HS-5 (cell line): ENCODE measurements around the gene ILF3.
"Not testable (repeated sequence)": the region's sequence is repeated elsewhere in the genome, so short reads cannot be mapped to it uniquely, and the experiment has no call there.

Experiments used
- DNase-seq: peaks from one replicate; pipeline ENCODE4 v3.0.0-alpha.2; 2012; ENCODE audit warnings: low read depth

ILF3 gene

GRCh38 chr19:10675214-10675613 is 21.1 kb downstream of the ILF3 start:
- not testable (repeated sequence) for DNase-seq

DNA sequence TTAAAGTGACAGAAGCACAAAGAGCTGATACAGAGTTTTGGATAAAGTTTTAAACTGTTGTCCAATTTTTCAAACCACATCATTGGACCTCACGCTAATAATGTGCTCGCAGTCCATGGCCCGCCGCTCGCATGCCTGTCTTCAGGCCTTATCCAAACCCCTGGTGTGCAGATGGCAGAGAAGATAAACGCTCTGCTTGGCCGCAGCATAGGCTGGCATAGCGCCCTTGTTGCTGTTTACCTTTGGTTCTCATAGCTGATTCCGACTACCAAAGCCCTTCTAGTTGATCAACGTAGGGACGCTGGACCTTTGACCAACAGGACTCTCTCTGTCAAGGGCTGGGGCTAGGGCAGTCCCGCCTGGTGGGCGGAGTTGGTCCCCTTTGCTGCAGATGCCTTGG is 23.6 kb downstream of the ILF3 start:
- DNase-seq = no peak

DNA sequence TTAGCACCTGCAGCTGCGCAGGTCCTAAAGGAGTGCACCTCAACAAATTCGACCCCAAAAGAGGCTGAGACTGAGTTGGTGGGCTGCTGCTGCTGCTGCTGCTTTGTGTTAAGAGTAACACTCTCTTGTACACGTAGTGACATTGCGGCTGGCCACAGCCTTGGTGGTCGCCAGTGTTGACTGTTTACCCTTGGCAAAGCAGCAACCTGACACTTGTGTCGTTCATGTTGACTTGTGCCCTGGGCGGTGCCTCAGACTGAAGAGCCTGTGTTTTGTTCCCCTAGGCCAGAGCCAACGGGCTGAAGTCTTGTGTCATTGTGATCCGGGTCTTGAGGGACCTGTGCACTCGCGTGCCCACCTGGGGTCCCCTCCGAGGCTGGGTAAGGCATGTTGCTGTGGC is 24.7 kb downstream of the ILF3 start:
- no peak for DNase-seq

- no peak for DNase-seq
Observed at GRCh38 chr19:10679743-10680142, 25.6 kb downstream of the ILF3 start.

DNA sequence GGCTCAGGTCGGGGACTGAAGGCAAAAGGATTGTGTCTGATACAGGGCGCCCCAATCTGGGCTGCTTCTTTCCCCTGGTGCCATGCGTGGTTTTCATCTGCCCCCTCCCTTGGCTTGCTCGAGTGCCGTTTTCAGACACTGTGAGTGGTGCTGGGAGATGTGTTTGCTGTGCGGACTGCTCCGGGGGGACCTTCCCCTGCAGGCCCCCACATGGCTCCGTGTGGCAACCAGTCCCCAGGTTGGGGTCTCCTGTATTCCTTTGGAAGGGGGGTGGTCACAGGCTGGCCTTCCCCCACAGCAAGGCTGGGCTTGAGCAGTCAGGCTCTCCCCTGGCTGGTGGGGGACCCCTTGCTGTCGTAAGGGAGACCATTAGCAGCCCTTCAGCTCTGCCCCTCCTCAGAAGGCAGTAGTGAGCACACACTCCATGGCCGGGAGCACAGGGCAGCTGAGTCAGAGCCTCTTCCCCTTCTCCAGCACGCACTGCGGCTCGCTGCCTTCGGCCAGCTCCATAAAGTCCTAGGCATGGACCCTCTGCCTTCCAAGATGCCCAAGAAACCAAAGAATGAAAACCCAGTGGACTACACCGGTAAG is 26.5 kb downstream of the ILF3 start:
- DNase-seq = no peak

DNA sequence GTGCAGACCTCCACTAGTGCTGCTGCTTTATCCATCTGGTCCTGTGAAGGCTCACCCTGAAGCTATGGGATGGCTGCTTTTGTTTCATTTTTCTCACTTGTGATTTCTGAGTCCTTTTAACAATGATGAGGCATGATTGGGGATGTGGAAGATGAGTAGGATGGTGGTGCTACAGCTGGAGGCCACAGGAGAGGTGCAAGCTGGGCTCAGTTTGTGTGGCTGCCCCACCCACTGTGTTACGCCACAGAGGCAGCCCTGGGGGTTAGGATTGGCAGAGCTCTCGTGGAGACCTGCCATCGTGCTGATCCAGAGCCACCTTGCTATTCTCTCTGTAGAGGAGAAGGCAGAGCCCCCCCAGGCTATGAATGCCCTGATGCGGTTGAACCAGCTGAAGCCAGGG is 27.5 kb downstream of the ILF3 start:
- DNase-seq = no peak

DNA sequence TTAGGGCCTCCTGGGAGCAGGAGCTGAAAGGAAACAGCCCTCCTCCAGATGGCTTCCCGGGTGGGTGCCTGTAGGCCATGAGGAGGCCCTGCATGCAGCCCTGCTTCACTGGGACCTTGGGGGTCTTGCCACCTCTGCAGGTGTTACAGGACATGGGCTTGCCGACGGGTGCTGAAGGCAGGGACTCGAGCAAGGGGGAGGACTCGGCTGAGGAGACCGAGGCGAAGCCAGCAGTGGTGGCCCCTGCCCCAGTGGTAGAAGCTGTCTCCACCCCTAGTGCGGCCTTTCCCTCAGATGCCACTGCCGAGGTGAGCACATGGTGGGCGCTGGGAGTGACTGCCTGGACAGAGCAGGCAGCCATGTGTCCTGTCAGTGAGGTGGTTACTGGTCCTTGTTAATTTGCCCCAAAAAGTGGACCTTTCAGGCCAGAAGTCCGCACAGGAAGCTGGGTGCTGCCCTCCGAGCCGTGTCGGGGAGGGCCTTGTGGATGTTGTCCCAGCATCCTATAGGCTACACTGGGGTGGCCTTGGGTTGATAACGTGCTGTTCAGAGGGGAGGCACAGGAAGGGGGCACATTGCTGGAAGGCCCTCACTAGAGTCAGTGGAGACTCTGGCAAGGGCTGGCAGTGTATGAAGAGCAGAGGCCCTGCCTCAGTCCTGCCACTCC is 28.4 kb downstream of the ILF3 start:
- no peak for DNase-seq

DNA sequence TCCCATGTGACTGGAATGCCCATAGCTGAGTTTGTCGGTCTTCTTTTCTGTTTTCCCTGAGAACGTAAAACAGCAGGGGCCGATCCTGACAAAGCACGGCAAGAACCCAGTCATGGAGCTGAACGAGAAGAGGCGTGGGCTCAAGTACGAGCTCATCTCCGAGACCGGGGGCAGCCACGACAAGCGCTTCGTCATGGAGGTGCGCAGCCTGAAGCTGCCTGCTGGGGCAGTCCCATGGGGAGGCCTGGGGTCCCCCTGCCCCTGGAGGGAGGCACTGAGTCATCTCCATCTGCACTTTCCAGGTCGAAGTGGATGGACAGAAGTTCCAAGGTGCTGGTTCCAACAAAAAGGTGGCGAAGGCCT is 28.9 kb downstream of the ILF3 start:
- no peak for DNase-seq

GRCh38 chr19:10683582-10683981 is 29.4 kb downstream of the ILF3 start:
- no peak for DNase-seq

DNA sequence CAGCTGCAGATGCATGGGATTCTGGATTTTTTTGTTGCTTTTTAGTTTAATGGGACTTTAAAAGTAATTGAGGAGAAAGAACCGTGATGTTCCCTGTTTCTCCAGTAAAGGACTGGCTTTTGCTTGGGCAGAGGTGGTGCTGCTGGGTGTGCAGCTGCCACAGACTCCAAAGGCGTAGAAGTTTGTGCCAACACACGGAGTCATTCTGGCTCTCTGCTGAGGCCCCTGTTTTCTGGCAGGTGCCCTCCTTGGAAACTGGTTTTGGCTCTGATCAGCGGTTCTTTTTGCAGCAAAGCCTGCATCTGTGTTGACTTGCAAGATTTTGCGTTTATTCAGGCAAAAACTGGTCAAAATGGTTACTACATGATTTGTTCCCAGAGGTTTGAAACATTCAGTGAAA is 31.1 kb downstream of the ILF3 start:
- no peak for DNase-seq

DNA sequence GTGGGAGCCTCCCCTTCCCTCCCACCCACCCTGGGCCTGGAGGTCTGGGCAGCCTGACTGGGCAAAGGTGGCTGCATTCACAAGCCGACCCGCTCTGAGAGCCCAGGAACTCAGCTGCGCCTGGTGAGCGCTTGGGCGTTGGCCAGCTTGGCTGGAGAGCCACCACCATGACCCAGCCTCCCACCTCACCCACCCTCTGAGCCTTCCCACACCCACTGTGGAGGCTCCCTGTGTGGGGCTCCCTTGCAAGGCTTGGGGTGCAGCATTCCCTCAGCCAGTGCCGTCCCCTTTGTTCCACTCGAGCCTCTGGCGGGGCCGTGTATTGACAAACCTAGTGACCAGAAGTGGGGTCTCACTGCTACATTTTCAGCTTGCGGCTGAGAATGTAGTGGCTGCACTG is 32.0 kb downstream of the ILF3 start:
- DNase-seq = no peak

- DNase-seq = no peak
Observed at GRCh38 chr19:10686661-10687517, 32.7 kb downstream of the ILF3 start.

DNA sequence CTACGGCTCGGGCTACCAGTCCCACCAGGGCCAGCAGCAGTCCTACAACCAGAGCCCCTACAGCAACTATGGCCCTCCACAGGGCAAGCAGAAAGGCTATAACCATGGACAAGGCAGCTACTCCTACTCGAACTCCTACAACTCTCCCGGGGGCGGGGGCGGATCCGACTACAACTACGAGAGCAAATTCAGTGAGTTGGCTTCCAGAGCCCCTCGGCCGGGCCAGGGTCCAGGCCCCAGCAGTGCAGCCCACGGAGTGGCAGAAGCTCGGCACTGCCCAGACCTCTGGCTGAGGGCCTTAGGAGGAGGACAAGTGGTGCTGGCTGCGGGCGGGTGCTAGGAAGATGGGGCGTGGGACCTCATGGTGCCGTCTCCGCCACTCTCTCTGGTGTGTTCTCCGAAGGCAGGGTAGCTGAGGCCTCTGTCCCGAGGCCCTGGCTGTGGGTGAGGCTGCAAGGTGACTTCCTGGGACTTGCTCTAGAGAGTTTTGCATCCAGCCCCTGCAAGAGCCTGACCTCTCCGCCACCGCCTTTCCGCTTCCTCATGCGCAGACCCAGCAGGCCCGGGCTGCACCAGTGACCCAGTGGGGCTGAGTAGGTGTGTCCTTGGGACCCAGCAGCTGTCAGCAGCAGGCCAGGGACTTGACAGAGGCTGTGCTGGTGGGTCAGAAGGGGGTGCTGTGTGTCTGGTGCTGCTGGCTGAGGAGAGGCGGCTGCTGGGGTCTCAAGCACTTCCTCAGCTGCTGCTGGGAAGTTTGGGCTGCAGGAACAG is 33.6 kb downstream of the ILF3 start:
- DNase-seq = no peak

GRCh38 chr19:10688545-10689280 is 34.6 kb downstream of the ILF3 start:
- DNase-seq = no peak

DNA sequence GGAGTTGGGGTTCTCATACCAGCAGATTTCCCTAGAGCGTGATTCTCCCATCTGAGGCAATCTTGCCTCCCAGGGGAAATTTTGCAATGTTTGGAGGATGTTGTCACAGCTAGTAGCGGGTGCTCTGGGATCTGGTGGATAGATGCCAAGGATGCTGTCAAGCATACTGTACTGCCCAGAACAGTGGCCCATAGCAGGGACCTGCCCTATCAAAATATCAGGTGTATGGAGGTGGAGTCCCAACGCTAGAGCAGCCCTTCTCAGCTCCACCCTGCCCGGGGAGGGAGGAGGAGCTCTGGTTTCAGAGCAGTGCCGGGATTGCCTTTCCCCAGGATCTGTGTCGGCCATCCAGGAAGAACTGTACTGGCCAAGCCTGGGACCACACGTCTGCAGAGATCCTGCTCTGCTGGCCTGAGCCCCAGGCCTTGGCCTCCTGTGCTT is 36.2 kb downstream of the ILF3 start:
- DNase-seq = no peak

- no peak for DNase-seq
Observed at GRCh38 chr19:10691178-10691881, 37.2 kb downstream of the ILF3 start.

- no peak for DNase-seq
Observed at GRCh38 chr19:10691883-10692282, 37.7 kb downstream of the ILF3 start.

DNA sequence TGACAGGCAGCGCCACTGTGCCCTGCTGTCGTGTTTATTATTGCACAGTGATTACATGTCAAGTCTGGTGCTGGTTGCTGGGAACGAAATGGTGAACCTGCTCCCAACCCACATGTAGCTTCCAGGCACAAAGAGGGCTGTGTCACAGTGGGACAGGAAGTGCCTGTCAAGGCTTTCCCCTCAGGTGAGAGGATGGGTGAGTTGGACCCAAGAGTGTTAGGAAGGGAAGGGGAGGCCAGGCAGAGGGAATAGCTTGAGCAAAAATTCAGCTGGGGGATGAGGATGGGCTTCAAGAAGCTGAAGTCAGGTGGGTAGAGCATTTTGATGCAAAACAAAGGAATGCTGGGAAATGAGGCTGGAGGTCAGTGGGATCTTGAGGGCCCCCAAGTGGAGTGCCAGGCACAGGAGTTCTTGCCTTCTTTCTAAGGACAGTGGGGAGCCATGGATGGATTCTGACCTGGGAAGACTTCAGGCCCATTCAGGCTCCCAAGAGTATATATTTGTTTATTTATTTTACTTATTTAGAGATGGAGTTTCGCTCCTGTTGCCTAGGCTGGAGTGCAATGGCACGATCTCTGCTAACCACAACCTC is 38.6 kb downstream of the ILF3 start:
- DNase-seq = no peak

- no peak for DNase-seq
Observed at GRCh38 chr19:10694706-10695307, 40.7 kb downstream of the ILF3 start.
